Subcutaneous adipose tissue (tissue), 4 donors: ENCODE measurements around the gene CXCL16. TPM values are rescaled to one million over a fixed set of nuclear protein-coding genes. Genes with fewer than 3 reads are reported as not detected.

Source experiments
- total RNA-seq, 4 donors: library from RNA; depleted of rRNA; stranded (reverse); fragments of >200 nt; gene quantifications; one replicate each; pipeline ENCODE4 v1.1.0, GENCODE V29; 2016
- TF ChIP-seq, protein P1 (sequence below): fragments of 450-650 bp; IDR thresholded peaks from one replicate; pipeline ENCODE4 v1.5.1; 2016; ENCODE audit warnings: low read depth, mild to moderate bottlenecking, control low read depth, antibody characterized with exemption, moderate library complexity

The CXCL16 gene
- total RNA-seq, 4 donors from 2014 or later: 9.0 to 108 (median 12.9) TPM

- TF ChIP-seq, protein P1, sequence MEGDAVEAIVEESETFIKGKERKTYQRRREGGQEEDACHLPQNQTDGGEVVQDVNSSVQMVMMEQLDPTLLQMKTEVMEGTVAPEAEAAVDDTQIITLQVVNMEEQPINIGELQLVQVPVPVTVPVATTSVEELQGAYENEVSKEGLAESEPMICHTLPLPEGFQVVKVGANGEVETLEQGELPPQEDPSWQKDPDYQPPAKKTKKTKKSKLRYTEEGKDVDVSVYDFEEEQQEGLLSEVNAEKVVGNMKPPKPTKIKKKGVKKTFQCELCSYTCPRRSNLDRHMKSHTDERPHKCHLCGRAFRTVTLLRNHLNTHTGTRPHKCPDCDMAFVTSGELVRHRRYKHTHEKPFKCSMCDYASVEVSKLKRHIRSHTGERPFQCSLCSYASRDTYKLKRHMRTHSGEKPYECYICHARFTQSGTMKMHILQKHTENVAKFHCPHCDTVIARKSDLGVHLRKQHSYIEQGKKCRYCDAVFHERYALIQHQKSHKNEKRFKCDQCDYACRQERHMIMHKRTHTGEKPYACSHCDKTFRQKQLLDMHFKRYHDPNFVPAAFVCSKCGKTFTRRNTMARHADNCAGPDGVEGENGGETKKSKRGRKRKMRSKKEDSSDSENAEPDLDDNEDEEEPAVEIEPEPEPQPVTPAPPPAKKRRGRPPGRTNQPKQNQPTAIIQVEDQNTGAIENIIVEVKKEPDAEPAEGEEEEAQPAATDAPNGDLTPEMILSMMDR: no peak
Measured at GRCh38 chr17:4782652-4783051, 42.9 kb upstream of the CXCL16 start.

GRCh38 chr17:4780325-4780955, 40.7 kb upstream of the CXCL16 start:
- TF ChIP-seq, protein P1: no peak

- TF ChIP-seq, protein P1: no peak
Measured at GRCh38 chr17:4777969-4778760, 38.4 kb upstream of the CXCL16 start.

GRCh38 chr17:4772235-4772613, 32.5 kb upstream of the CXCL16 start:
- TF ChIP-seq, protein P1: no peak

DNA sequence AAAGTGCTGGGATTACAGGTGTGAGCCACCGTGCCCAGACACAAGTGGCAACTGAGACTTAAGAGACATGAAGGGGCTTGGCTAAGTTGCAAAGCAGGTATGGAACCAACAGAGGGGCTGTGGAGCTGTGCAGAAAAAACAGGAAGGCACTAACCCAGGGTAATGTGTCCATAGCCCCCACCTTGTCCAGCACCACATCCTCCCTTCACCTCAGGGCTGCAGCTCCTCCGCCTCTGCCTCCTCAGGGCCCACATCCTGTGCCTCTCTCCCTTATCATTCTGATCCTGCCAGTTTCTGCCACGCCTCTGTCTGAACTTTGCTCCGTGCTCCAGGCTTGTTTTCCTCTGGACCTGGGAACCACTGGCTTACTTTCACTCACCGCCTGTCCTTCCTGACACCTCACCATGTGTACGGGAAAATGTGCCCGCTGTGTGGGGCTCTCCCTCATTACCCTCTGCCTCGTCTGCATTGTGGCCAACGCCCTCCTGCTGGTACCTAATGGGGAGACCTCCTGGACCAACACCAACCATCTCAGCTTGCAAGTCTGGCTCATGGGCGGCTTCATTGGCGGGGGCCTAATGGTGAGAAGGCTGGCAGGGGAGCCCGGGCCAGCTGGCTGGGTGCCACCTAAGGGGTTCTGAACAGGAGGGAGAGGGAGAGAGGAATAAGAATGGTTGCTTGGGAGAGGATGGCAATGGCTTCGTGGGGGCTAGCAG, 31.9 kb upstream of the CXCL16 start, which contains the start of gene TM4SF5:
Gene TM4SF5 (plus strand): TSS at position 368 of the 716 bp plus-strand sequence. CDS start 37 bp downstream, at position 405.
- TF ChIP-seq, protein P1: no peak

- TF ChIP-seq, protein P1: no peak
Measured at GRCh38 chr17:4769628-4770027, 29.9 kb upstream of the CXCL16 start.

DNA sequence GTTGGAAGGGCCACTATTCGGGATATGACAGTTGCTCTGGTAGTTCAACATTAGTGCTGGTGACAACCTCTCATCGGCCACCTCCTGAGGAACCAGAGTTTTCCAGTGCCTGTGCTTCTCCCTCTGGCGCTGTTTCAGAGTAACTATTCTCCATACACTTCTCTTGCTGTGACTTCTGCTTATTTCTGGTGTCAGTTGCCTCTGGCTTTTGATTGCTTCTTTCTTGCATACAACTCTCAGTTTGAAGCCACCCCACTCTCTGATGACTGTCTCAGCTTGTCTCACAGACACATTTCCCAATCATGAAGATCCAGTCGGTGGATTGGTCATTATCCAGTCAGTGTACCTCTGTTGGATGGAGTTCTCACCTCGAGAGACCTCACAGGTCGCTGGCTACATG, 28.6 kb upstream of the CXCL16 start:
- TF ChIP-seq, protein P1: no peak
